ENCODE data around the gene NRXN2.
"Not testable (repeated sequence)": the region's sequence is repeated elsewhere in the genome, so short reads cannot be mapped to it uniquely, and the experiment has no call there.

GRCh38 chr11:64701956-64702355, 21.0 kb downstream of the NRXN2 start:
- not testable (repeated sequence) for TF ChIP-seq POLR2A, CTCF (IDR thresholded peaks at IDR 0.05)

Measured in heart left ventricle (tissue), 13 donors.